ENCODE measurements around the gene PIGZ.
A peak's percentile ranks its signal among the peaks of the same experiment; 100 is the strongest.
"Not testable (repeated sequence)": the region's sequence is repeated elsewhere in the genome, so short reads cannot be mapped to it uniquely, and the experiment has no call there.

The PIGZ gene

GRCh38 chr3:196954832-196955231 lies 13.8 kb downstream of the PIGZ start:
- no peaks in the 10 kb centered on the region for H3K9me3 Mint-ChIP-seq
- no peak overlapping the region for H3K27ac Mint-ChIP-seq
- H3K4me3 Mint-ChIP-seq = no peak overlapping the region
- H3K4me1 Mint-ChIP-seq (ENCODE audit: low read depth) = peaks cover 3% of the 10 kb centered on the region
- H3K36me3 Mint-ChIP-seq (ENCODE audit: low read depth) = no peaks in the 10 kb centered on the region
- H3K27me3 Mint-ChIP-seq = no peaks in the 10 kb centered on the region

- Mint-ChIP-seq H3K27me3 (no peaks in the 10 kb centered on the region), H3K27ac (no peak overlapping the region), H3K9me3 (no peaks in the 10 kb centered on the region), H3K36me3 (ENCODE audit: low read depth) (no peaks in the 10 kb centered on the region), H3K4me1 (ENCODE audit: low read depth) (peaks cover 3% of the 10 kb centered on the region), H3K4me3 (no peak overlapping the region)
Observed at GRCh38 chr3:196951371-196951770, 17.3 kb downstream of the PIGZ start.

GRCh38 chr3:196949750-196950149 lies 18.9 kb downstream of the PIGZ start:
- Mint-ChIP-seq H3K4me3 (no peak overlapping the region), H3K27me3 (no peaks in the 10 kb centered on the region), H3K9me3 (no peaks in the 10 kb centered on the region), H3K36me3 (ENCODE audit: low read depth) (peaks cover 2% of the 10 kb centered on the region), H3K27ac (no peak overlapping the region), H3K4me1 (ENCODE audit: low read depth) (peaks cover 2% of the 10 kb centered on the region)

- no peak overlapping the region for H3K4me3 Mint-ChIP-seq
- no peaks in the 10 kb centered on the region for H3K27me3 Mint-ChIP-seq
- no peak overlapping the region for H3K27ac Mint-ChIP-seq
- peaks cover 7% of the 10 kb centered on the region for H3K36me3 Mint-ChIP-seq (ENCODE audit: low read depth)
- no peaks in the 10 kb centered on the region for H3K9me3 Mint-ChIP-seq
- peaks cover 7% of the 10 kb centered on the region for H3K4me1 Mint-ChIP-seq (ENCODE audit: low read depth)
Observed at GRCh38 chr3:196949285-196949619, 19.4 kb downstream of the PIGZ start.

GRCh38 chr3:196948442-196949284 lies 20.0 kb downstream of the PIGZ start:
- H3K9me3 Mint-ChIP-seq = no peaks in the 10 kb centered on the region
- H3K36me3 Mint-ChIP-seq (ENCODE audit: low read depth) = peaks cover 12% of the 10 kb centered on the region
- no peaks in the 10 kb centered on the region for H3K27me3 Mint-ChIP-seq
- peaks cover 13% of the 10 kb centered on the region for H3K4me1 Mint-ChIP-seq (ENCODE audit: low read depth)
- no peak overlapping the region for H3K4me3 Mint-ChIP-seq
- no peak overlapping the region for H3K27ac Mint-ChIP-seq

GRCh38 chr3:196947860-196948441 lies 20.7 kb downstream of the PIGZ start:
- Mint-ChIP-seq H3K27ac (no peak overlapping the region), H3K9me3 (no peaks in the 10 kb centered on the region), H3K4me3 (no peak overlapping the region), H3K4me1 (ENCODE audit: low read depth) (peaks cover 20% of the 10 kb centered on the region), H3K36me3 (ENCODE audit: low read depth) (peaks cover 20% of the 10 kb centered on the region), H3K27me3 (no peaks in the 10 kb centered on the region)

GRCh38 chr3:196947136-196947859 lies 21.3 kb downstream of the PIGZ start:
- H3K27ac Mint-ChIP-seq = no peak overlapping the region
- H3K4me1 Mint-ChIP-seq (ENCODE audit: low read depth) = peaks cover 23% of the 10 kb centered on the region
- H3K4me3 Mint-ChIP-seq = no peak overlapping the region
- H3K27me3 Mint-ChIP-seq = no peaks in the 10 kb centered on the region
- peaks cover 23% of the 10 kb centered on the region for H3K36me3 Mint-ChIP-seq (ENCODE audit: low read depth)
- H3K9me3 Mint-ChIP-seq = no peaks in the 10 kb centered on the region

GRCh38 chr3:196944037-196944790 lies 24.4 kb downstream of the PIGZ start:
- Mint-ChIP-seq H3K36me3 (ENCODE audit: low read depth) (peaks cover 41% of the 10 kb centered on the region), H3K4me3 (peak overlapping the region; percentile 93), H3K4me1 (ENCODE audit: low read depth) (peaks cover 49% of the 10 kb centered on the region), H3K27ac (peak overlapping the region; percentile 94)
- H3K27me3 Mint-ChIP-seq, H3K9me3 Mint-ChIP-seq: not testable (repeated sequence)

- Mint-ChIP-seq H3K36me3 (ENCODE audit: low read depth) (peaks cover 54% of the 10 kb centered on the region), H3K9me3 (no peaks in the 10 kb centered on the region), H3K4me3 (peak overlapping the region; percentile 93), H3K4me1 (ENCODE audit: low read depth) (peaks cover 56% of the 10 kb centered on the region), H3K27ac (peak overlapping the region; percentile 94), H3K27me3 (no peaks in the 10 kb centered on the region)
Observed at GRCh38 chr3:196942915-196943277, 25.7 kb downstream of the PIGZ start.

- no peaks in the 10 kb centered on the region for H3K9me3 Mint-ChIP-seq
- peak within 1 kb of the TSS; percentile 94 for H3K27ac Mint-ChIP-seq
- H3K27me3 Mint-ChIP-seq = no peaks in the 10 kb centered on the region
- H3K36me3 Mint-ChIP-seq (ENCODE audit: low read depth) = peaks cover 59% of the 10 kb centered on the region
- H3K4me3 Mint-ChIP-seq = peak within 1 kb of the TSS; percentile 93
- peaks cover 56% of the 10 kb centered on the region for H3K4me1 Mint-ChIP-seq (ENCODE audit: low read depth)
Observed at GRCh38 chr3:196942226-196942914, 26.3 kb downstream of the PIGZ start, which contains the start of gene NCBP2. Gene NCBP2, minus strand, starts transcription at chr3:196942528. Its CDS starts 25 bp downstream, at chr3:196942503.

GRCh38 chr3:196941729-196942225 lies 26.9 kb downstream of the PIGZ start:
- H3K36me3 Mint-ChIP-seq (ENCODE audit: low read depth) = peaks cover 65% of the 10 kb centered on the region
- peaks cover 56% of the 10 kb centered on the region for H3K4me1 Mint-ChIP-seq (ENCODE audit: low read depth)
- peak overlapping the region; percentile 93 for H3K4me3 Mint-ChIP-seq
- H3K27ac Mint-ChIP-seq = peak overlapping the region; percentile 94
- H3K9me3 Mint-ChIP-seq = no peaks in the 10 kb centered on the region
- no peaks in the 10 kb centered on the region for H3K27me3 Mint-ChIP-seq

GRCh38 chr3:196938576-196938975 lies 30.1 kb downstream of the PIGZ start:
- H3K27ac Mint-ChIP-seq = peak overlapping the region; percentile 87
- no peak overlapping the region for H3K4me3 Mint-ChIP-seq
- no peaks in the 10 kb centered on the region for H3K27me3 Mint-ChIP-seq
- no peaks in the 10 kb centered on the region for H3K9me3 Mint-ChIP-seq
- H3K4me1 Mint-ChIP-seq (ENCODE audit: low read depth) = peaks cover 42% of the 10 kb centered on the region
- peaks cover 75% of the 10 kb centered on the region for H3K36me3 Mint-ChIP-seq (ENCODE audit: low read depth)

GRCh38 chr3:196938124-196938523 lies 30.5 kb downstream of the PIGZ start:
- H3K27me3 Mint-ChIP-seq = no peaks in the 10 kb centered on the region
- H3K4me1 Mint-ChIP-seq (ENCODE audit: low read depth) = peaks cover 38% of the 10 kb centered on the region
- peaks cover 73% of the 10 kb centered on the region for H3K36me3 Mint-ChIP-seq (ENCODE audit: low read depth)
- no peak overlapping the region for H3K4me3 Mint-ChIP-seq
- H3K9me3 Mint-ChIP-seq = no peaks in the 10 kb centered on the region
- peak overlapping the region; percentile 87 for H3K27ac Mint-ChIP-seq

GRCh38 chr3:196936288-196936687 lies 32.3 kb downstream of the PIGZ start:
- no peaks in the 10 kb centered on the region for H3K9me3 Mint-ChIP-seq
- peaks cover 31% of the 10 kb centered on the region for H3K4me1 Mint-ChIP-seq (ENCODE audit: low read depth)
- no peaks in the 10 kb centered on the region for H3K27me3 Mint-ChIP-seq
- no peak overlapping the region for H3K4me3 Mint-ChIP-seq
- peak overlapping the region; percentile 33 for H3K27ac Mint-ChIP-seq
- H3K36me3 Mint-ChIP-seq (ENCODE audit: low read depth) = peaks cover 76% of the 10 kb centered on the region
